Activated naive CD8-positive, alpha-beta T cell treated with anti-CD3 and anti-CD28 coated beads, Interleukin-2, amount 50 U/mL, for 24 hours (primary cell): ENCODE data around the gene IL11.
"Not testable (repeated sequence)": the region's sequence is repeated elsewhere in the genome, so short reads cannot be mapped to it uniquely, and the experiment has no call there.

Source experiments
- ATAC-seq: fragments of 150-1000 bp; cut with Tn5 transposase; one replicate; pipeline ENCODE4 v1.10.0; 2021
- DNase-seq: peaks from one replicate; pipeline ENCODE4 v3.0.0; 2021
- H3K27ac Mint-ChIP-seq: one replicate; pipeline ENCODE4 v1.8.0; 2021; ENCODE audit warnings: mild to moderate bottlenecking, mixed read lengths
- H3K27me3 Mint-ChIP-seq: one replicate; pipeline ENCODE4 v1.8.0; 2021; ENCODE audit warnings: mixed read lengths
- H3K36me3 Mint-ChIP-seq: one replicate; pipeline ENCODE4 v1.8.0; 2021; ENCODE audit warnings: low read depth, mixed read lengths
- H3K4me1 Mint-ChIP-seq: one replicate; pipeline ENCODE4 v1.8.0; 2021; ENCODE audit warnings: mixed read lengths
- H3K4me3 Mint-ChIP-seq: one replicate; pipeline ENCODE4 v1.8.0; 2021; ENCODE audit warnings: mild to moderate bottlenecking, moderate library complexity, mixed read lengths
- H3K9me3 Mint-ChIP-seq: one replicate; pipeline ENCODE4 v1.8.0; 2021; ENCODE audit warnings: mixed read lengths

Gene IL11

GRCh38 chr19:55341595-55342531, 28.4 kb downstream of the IL11 start:
- Mint-ChIP-seq H3K36me3 (peaks cover 8% of the 10 kb centered on the region), H3K4me3 (peak overlapping the region; percentile 71), H3K27me3 (peaks cover 10% of the 10 kb centered on the region), H3K9me3 (no peaks in the 10 kb centered on the region), H3K4me1 (peaks cover 24% of the 10 kb centered on the region), H3K27ac (no peak overlapping the region)
- ATAC-seq (no peak), DNase-seq (no peak)

GRCh38 chr19:55341171-55341588, 29.1 kb downstream of the IL11 start:
- Mint-ChIP-seq H3K9me3 (no peaks in the 10 kb centered on the region), H3K4me3 (peak overlapping the region; percentile 87), H3K36me3 (peaks cover 8% of the 10 kb centered on the region), H3K27me3 (peaks cover 11% of the 10 kb centered on the region), H3K4me1 (peaks cover 24% of the 10 kb centered on the region), H3K27ac (peak overlapping the region; percentile 86)
- DNase-seq = peak; percentile 81
- no peak for ATAC-seq

- no peak for ATAC-seq
- Mint-ChIP-seq H3K4me1 (peaks cover 24% of the 10 kb centered on the region), H3K27me3 (peaks cover 12% of the 10 kb centered on the region), H3K27ac (peak overlapping the region; percentile 86), H3K9me3 (no peaks in the 10 kb centered on the region), H3K4me3 (peak overlapping the region; percentile 87), H3K36me3 (peaks cover 8% of the 10 kb centered on the region)
- DNase-seq = peak; percentile 35
Observed at GRCh38 chr19:55340784-55341147, 29.5 kb downstream of the IL11 start.

- H3K36me3 Mint-ChIP-seq = peaks cover 4% of the 10 kb centered on the region
- DNase-seq (peak; percentile 46), ATAC-seq (no peak)
- peak overlapping the region; percentile 87 for H3K4me3 Mint-ChIP-seq
- H3K27ac Mint-ChIP-seq = peak overlapping the region; percentile 97
- H3K4me1 Mint-ChIP-seq = peaks cover 24% of the 10 kb centered on the region
- H3K9me3 Mint-ChIP-seq = no peaks in the 10 kb centered on the region
- peaks cover 12% of the 10 kb centered on the region for H3K27me3 Mint-ChIP-seq
Observed at GRCh38 chr19:55339889-55340783, 30.1 kb downstream of the IL11 start.

GRCh38 chr19:55339105-55339888, 31.0 kb downstream of the IL11 start, which contains the start of gene KMT5C:
TSS of gene KMT5C (plus strand) at chr19:55339876. CDS start at chr19:55341937, 2,061 bp downstream.
- peak; percentile 89 for ATAC-seq
- peak within 1 kb of the TSS; percentile 87 for H3K4me3 Mint-ChIP-seq
- H3K27ac Mint-ChIP-seq = peak within 1 kb of the TSS; percentile 97
- H3K36me3 Mint-ChIP-seq = peaks cover 4% of the 10 kb centered on the region
- no peaks in the 10 kb centered on the region for H3K9me3 Mint-ChIP-seq
- DNase-seq = peak; percentile 100
- peaks cover 24% of the 10 kb centered on the region for H3K4me1 Mint-ChIP-seq
- H3K27me3 Mint-ChIP-seq = peaks cover 14% of the 10 kb centered on the region

GRCh38 chr19:55336101-55336500, 34.2 kb downstream of the IL11 start:
- Mint-ChIP-seq H3K4me3 (no peak overlapping the region), H3K36me3 (peaks cover 3% of the 10 kb centered on the region), H3K27ac (no peak overlapping the region), H3K4me1 (peaks cover 19% of the 10 kb centered on the region), H3K27me3 (peaks cover 20% of the 10 kb centered on the region), H3K9me3 (no peaks in the 10 kb centered on the region)
- no peak for ATAC-seq
- DNase-seq = no peak

- H3K4me3 Mint-ChIP-seq = no peak overlapping the region
Observed at GRCh38 chr19:55333870-55334269, 36.4 kb downstream of the IL11 start.

GRCh38 chr19:55329791-55330190, 40.5 kb downstream of the IL11 start:
- H3K27ac Mint-ChIP-seq, ATAC-seq, H3K36me3 Mint-ChIP-seq, H3K9me3 Mint-ChIP-seq, DNase-seq, H3K4me3 Mint-ChIP-seq, H3K4me1 Mint-ChIP-seq: not testable (repeated sequence)
- H3K27me3 Mint-ChIP-seq = peaks cover 11% of the 10 kb centered on the region

More at GRCh38 chr19:55333870-55334269, 36.4 kb downstream of the IL11 start:
- ATAC-seq = no peak
- DNase-seq = no peak
- Mint-ChIP-seq H3K27ac (no peak overlapping the region), H3K4me1 (peaks cover 6% of the 10 kb centered on the region), H3K36me3 (no peaks in the 10 kb centered on the region), H3K9me3 (no peaks in the 10 kb centered on the region), H3K27me3 (peaks cover 19% of the 10 kb centered on the region)

GRCh38 chr19:55328774-55329318, 41.4 kb downstream of the IL11 start:
- DNase-seq, ATAC-seq, H3K4me3 Mint-ChIP-seq, H3K27ac Mint-ChIP-seq, H3K36me3 Mint-ChIP-seq, H3K27me3 Mint-ChIP-seq, H3K9me3 Mint-ChIP-seq, H3K4me1 Mint-ChIP-seq: not testable (repeated sequence)

GRCh38 chr19:55325172-55325571, 45.1 kb downstream of the IL11 start, which contains the start of gene TMEM150B:
TSS of gene TMEM150B (minus strand) at chr19:55325341. CDS start at chr19:55321036, 4,305 bp downstream.
- Mint-ChIP-seq H3K27ac (no peak within 1 kb of the TSS), H3K4me3 (no peak within 1 kb of the TSS), H3K27me3 (peaks cover 11% of the 10 kb centered on the region), H3K9me3 (no peaks in the 10 kb centered on the region), H3K4me1 (no peaks in the 10 kb centered on the region), H3K36me3 (no peaks in the 10 kb centered on the region)
- DNase-seq = no peak
- ATAC-seq = no peak

- Mint-ChIP-seq H3K36me3 (no peaks in the 10 kb centered on the region), H3K4me1 (no peaks in the 10 kb centered on the region), H3K9me3 (no peaks in the 10 kb centered on the region), H3K27me3 (peaks cover 10% of the 10 kb centered on the region), H3K27ac (no peak overlapping the region), H3K4me3 (no peak overlapping the region)
- ATAC-seq = no peak
- no peak for DNase-seq
Observed at GRCh38 chr19:55324662-55325061, 45.6 kb downstream of the IL11 start.

GRCh38 chr19:55322204-55322885, 47.9 kb downstream of the IL11 start:
- Mint-ChIP-seq H3K27me3 (peaks cover 10% of the 10 kb centered on the region), H3K4me1 (no peaks in the 10 kb centered on the region), H3K36me3 (no peaks in the 10 kb centered on the region), H3K4me3 (no peak overlapping the region), H3K9me3 (no peaks in the 10 kb centered on the region), H3K27ac (no peak overlapping the region)
- DNase-seq (no peak), ATAC-seq (no peak)

GRCh38 chr19:55321466-55322137, 48.7 kb downstream of the IL11 start:
- peaks cover 10% of the 10 kb centered on the region for H3K27me3 Mint-ChIP-seq
- H3K4me1 Mint-ChIP-seq = no peaks in the 10 kb centered on the region
- ATAC-seq (no peak), DNase-seq (no peak)
- no peaks in the 10 kb centered on the region for H3K9me3 Mint-ChIP-seq
- no peak overlapping the region for H3K27ac Mint-ChIP-seq
- H3K36me3 Mint-ChIP-seq = no peaks in the 10 kb centered on the region
- H3K4me3 Mint-ChIP-seq = no peak overlapping the region
